Measurements from ENCODE around the gene TM9SF3.

The TM9SF3 gene

GRCh38 chr10:96606946-96607345 is 20.1 kb upstream of the TM9SF3 start:
- H3K4me3 ChIP-seq (ENCODE audit: low read depth, low read length): no peak overlapping the region
- in situ Hi-C loops (cut with HindIII; ENCODE audit: low sequenced_read_pairs): no loop called here
- no peak for DNase-seq (ENCODE audit: low read depth)
- TF ChIP-seq CTCF (IDR thresholded peaks at IDR 0.05; ENCODE audit: low read depth, low read length, missing control alignments): no peak

- in situ Hi-C loops (cut with HindIII; ENCODE audit: low sequenced_read_pairs): no loop called here
- no peak overlapping the region for H3K4me3 ChIP-seq (ENCODE audit: low read depth, low read length)
- TF ChIP-seq CTCF (IDR thresholded peaks at IDR 0.05; ENCODE audit: low read depth, low read length, missing control alignments): no peak
- no peak for DNase-seq (ENCODE audit: low read depth)
Observed at GRCh38 chr10:96606216-96606615, 19.4 kb upstream of the TM9SF3 start.

GRCh38 chr10:96600337-96600736 is 13.5 kb upstream of the TM9SF3 start:
- no peak overlapping the region for H3K4me3 ChIP-seq (ENCODE audit: low read depth, low read length)
- in situ Hi-C loops (cut with HindIII; ENCODE audit: low sequenced_read_pairs): no loop called here
- no peak for TF ChIP-seq CTCF (IDR thresholded peaks at IDR 0.05; ENCODE audit: low read depth, low read length, missing control alignments)
- no peak for DNase-seq (ENCODE audit: low read depth)

GRCh38 chr10:96598846-96599245 is 12.0 kb upstream of the TM9SF3 start:
- in situ Hi-C loops (cut with HindIII; ENCODE audit: low sequenced_read_pairs): no loop called here
- no peak for DNase-seq (ENCODE audit: low read depth)
- no peak overlapping the region for H3K4me3 ChIP-seq (ENCODE audit: low read depth, low read length)
- TF ChIP-seq CTCF (IDR thresholded peaks at IDR 0.05; ENCODE audit: low read depth, low read length, missing control alignments): no peak

GRCh38 chr10:96596422-96597407 is 9.9 kb upstream of the TM9SF3 start:
- no peak overlapping the region for H3K4me3 ChIP-seq (ENCODE audit: low read depth, low read length)
- in situ Hi-C loops (cut with HindIII; ENCODE audit: low sequenced_read_pairs): no loop called here
- no peak for DNase-seq (ENCODE audit: low read depth)
- TF ChIP-seq CTCF (IDR thresholded peaks at IDR 0.05; ENCODE audit: low read depth, low read length, missing control alignments): no peak

- no peak for DNase-seq (ENCODE audit: low read depth)
- H3K4me3 ChIP-seq (ENCODE audit: low read depth, low read length): no peak overlapping the region
- in situ Hi-C loops (cut with HindIII; ENCODE audit: low sequenced_read_pairs): no loop called here
- TF ChIP-seq CTCF (IDR thresholded peaks at IDR 0.05; ENCODE audit: low read depth, low read length, missing control alignments): no peak
Observed at GRCh38 chr10:96595741-96596140, 8.9 kb upstream of the TM9SF3 start.
